RKO (cell line): Measurements from ENCODE around the gene GALNT16.
"Not testable (repeated sequence)": the region's sequence is repeated elsewhere in the genome, so short reads cannot be mapped to it uniquely, and the experiment has no call there.

Source experiments
- DNase-seq: peaks from one replicate; pipeline ENCODE4 v3.0.0-alpha.2; 2016; ENCODE audit warnings: low spot score

The GALNT16 gene

GRCh38 chr14:69259527-69260189 is at the start of gene GALNT16:
Gene GALNT16, plus strand, starts transcription at chr14:69260158. Its CDS starts 133 bp downstream, at chr14:69260291.
- DNase-seq: no peak

DNA sequence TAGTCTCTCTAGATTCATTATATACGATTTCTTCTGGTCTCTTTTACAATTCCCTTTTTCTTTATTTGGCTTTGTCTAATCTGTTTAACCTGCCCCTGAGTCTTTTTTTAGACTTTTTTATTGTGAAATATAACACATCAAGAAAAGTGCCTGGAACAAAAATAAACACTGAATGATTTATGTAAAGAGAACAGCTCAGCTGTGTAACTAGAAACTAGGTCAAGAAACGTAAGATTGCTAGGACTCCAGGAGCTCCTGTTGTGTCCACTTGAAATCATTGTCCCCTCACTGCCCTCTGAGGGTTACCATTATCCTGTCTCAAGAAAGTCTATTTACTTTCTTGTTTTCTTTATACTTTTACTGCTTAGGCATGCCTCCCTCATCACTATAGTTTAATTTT is 45.6 kb upstream of the GALNT16 start:
- DNase-seq: no peak

DNA sequence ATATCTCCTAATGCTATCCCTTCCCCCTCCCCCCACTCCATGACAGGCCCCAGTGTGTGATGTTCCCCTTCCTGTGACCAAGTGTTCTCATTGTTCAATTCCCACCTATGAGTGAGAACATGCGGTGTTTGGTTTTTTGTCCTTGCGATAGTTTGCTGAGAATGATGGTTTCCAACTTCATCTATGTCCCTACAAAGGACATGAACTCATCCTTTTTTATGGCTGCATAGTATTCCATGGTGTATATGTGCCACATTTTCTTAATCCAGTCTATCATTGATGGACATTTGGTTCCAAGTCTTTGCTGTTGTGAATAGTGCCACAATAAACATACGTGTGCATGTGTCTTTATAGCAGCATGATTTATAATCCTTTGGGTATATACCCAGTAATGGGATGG is 42.3 kb upstream of the GALNT16 start:
- DNase-seq: not testable (repeated sequence)

DNA sequence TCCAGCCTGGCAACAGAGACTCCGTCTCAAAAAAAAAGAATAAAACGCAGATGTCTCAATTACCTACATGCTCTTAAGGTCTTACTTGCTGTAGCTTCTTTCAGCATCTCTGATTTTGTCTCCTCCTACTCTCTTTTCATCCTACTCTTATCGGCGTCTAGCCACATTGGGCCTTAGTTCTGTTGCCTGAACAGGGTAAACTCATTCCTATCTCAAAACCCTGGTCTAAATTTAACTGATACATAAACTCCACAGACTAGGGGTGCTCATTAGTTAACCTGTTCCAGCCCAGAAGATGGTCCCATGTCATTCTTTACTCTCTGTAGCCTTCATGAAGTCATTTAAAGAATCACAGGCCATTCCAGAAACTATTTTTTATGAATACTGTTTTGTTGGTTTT is 35.0 kb upstream of the GALNT16 start:
- no peak for DNase-seq

GRCh38 chr14:69226178-69226577 is 33.8 kb upstream of the GALNT16 start:
- no peak for DNase-seq

DNA sequence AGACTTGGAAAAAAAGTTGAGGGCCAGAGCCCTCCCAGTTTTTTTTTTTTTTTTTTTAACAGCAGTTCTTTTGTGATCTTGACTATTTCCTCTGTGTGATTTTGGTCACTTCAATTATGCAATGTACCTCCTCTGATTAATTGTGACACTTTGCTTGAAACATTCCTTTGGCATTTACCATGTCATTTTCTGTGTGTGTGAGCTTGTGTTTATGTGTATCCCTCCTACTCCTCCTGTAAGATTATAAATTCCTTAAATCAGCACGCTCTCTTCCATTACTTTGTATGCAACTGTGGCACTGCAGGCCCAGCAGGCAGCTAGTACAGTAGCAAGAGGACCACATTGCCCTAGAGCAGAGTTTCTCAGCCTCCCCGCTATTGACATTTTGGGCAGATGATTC is 33.2 kb upstream of the GALNT16 start:
- peak; percentile 20 for DNase-seq

GRCh38 chr14:69231486-69231885 is 28.5 kb upstream of the GALNT16 start:
- no peak for DNase-seq

DNA sequence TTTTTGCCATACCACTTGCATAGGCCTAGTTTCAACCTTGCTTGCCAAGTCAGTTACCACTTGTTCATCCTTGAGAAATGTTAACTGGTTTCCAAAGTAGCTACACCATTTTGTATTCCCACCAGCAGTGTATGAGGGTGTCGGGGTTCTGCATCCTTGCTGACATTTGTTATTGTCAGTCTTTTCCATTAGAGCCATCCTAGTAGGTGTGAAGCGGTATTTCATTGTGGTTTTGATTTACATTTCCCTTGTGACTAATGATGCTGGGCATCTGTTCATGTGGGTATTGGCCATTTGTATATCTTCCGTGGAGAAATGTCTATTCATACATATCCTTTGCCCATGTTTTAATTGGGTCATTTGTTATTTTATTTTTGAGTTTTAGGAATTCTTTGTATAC is 27.6 kb upstream of the GALNT16 start:
- DNase-seq: no peak

- DNase-seq: no peak
Measured at GRCh38 chr14:69234106-69234505, 25.9 kb upstream of the GALNT16 start.

- DNase-seq: no peak
Measured at GRCh38 chr14:69235708-69236107, 24.2 kb upstream of the GALNT16 start.

DNA sequence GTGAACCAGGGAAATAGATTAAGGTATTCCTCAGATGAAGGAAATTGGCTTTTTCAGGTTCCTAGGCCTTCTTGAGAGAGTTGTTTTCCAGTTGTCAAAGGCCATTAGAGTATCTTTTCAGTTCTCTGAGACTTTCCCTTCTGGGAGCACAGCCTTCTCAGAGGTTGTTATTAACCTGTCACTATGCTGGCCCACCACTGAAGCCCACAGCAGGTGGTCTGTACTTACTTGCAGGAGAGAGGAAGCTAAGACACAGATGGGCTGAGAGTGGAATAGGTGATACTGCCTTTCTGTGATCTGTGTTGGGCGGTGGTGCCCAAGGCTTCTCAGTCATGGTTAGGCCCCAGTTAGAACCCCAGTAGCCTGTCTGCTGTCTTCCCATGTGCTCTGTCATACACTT is 22.8 kb upstream of the GALNT16 start:
- no peak for DNase-seq

- DNase-seq: no peak
Measured at GRCh38 chr14:69237584-69237983, 22.4 kb upstream of the GALNT16 start.

DNA sequence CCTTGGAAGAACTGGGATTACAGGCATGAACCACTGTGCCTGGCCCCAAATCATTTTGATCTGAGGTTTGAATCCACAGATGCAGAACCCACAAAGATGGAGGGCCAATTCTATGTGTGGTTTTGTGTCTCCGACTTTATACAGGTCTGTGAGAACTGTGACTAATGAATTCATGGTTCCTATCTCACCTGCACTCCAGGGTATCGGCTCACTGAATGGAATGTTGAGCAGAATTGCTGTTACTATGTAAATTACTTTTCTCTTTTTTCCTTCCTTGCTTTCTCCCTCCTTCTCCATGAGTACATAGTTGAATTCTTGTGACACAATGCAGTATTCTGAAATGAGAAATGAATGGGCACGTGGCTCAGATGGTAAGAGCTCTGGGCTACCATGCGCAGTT is 21.1 kb upstream of the GALNT16 start:
- DNase-seq: no peak

GRCh38 chr14:69240527-69241173 is 19.3 kb upstream of the GALNT16 start:
- DNase-seq: no peak

GRCh38 chr14:69241577-69241976 is 18.4 kb upstream of the GALNT16 start:
- DNase-seq: no peak

DNA sequence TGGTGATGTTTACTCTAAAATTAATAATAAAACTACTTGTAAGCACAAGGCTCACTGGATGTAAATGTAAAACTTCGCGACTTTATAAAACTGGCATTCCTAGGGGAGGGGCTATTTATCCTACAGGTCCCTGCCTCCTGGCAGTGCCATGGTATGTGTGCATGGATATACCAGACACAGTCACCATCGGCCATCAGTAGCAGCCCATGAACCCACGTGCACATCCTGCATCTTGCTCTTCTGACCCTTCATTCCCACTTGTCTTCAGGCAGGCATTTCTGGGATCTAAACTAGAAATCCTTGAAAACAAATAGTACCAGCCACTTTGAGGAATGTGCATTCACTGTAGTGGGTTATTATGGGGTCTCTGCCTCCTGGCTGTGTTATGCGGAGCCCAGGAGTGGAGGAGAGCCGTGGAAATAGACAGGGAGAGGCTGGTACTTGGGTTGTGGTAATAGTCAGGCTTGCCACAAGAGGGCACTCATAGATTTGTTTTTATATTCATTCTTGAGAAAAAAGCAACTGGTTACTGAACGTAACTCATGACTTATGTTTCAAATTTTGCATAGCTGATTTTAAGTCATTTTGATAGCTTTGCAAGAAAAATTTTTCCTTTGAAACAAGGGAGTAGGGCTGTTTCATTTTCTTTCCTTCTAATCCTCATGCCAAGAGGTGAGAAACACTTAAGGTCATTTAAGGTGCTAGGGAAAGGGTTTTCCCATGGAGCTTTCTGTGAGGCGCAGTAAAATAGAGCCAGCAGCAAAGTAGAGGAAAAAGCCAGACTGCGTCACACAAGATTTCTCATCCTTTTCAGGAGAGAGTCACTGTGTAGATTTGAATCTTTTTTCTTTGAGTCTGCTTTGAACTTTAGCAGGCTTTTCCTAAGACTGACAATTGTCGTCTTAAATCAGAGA is 17.4 kb upstream of the GALNT16 start:
- peak; percentile 75 for DNase-seq

DNA sequence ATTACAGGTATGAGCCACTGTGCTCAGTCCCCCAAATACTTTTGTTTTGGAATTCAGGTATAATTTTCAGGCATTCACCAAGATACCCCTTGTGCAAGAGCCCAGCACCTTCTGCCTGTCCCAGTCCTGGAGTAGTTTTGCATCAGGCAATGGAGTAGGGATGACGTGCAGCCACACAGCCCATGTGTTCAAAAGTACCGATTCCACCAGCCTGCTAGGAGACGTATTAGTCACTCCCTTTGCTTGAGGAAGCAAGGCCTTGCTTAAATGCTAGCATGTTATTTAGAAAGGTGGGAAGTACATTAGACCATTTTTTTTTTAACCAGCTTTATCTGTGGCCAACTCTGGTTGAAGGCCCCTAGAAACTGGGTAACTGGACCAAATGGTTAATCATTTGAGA is 15.0 kb upstream of the GALNT16 start:
- no peak for DNase-seq

DNA sequence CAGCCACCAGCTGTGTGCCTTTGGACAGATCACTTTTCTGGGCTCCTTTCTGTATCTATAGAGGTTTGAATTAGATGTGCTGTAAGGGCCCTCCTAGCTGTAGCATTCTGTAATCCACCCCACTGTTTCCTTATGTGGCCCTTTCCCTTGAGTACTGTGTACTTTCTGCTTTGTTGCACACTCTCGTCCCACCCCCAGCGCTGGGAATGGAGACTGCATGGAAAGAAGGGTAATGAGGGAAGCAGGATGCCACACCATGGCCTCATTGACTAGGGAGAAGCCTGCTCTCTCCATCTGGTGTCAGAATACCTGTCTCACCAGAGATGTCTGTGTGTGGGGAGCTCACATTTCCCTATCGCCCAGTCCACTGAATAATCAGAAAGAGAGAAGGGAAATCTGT is 13.6 kb upstream of the GALNT16 start:
- DNase-seq: no peak

DNA sequence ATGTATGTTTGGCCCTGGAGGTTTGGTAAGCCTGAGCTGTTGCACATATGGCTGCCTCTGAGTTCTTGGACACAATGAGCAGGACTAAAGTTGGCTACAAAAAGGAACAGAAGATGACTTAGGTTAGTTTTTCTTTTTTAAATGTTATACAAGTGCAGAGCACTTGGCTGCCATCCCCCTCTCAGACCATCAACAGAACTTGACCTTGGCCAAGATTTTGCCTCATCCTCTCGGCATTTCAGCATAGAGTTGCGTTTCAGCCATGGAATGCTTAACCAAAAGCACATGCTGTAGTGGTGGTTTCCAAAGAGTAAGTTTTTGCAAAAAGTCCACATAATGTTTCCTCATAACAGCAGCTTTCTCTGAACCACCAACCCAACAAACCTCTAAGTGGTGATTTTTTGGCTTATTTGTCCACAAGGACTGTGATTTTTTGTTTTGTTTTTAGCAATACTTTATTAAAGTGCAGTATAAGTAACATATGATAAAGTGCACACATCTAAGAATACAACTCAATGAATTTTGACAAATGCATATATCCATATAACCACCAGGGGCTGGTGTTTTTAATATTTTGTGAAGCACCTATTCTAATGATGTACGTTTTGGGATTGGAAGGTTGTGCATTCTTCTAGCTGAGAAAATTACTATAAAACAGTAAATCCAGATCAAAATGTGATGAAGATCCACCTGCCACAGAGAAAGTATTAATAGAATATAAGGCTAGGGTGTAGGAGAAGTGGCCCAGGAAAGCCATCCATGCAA is 12.1 kb upstream of the GALNT16 start:
- DNase-seq: no peak

- no peak for DNase-seq
Measured at GRCh38 chr14:69249603-69250002, 10.4 kb upstream of the GALNT16 start.

GRCh38 chr14:69252851-69253250 is 7.1 kb upstream of the GALNT16 start:
- DNase-seq: no peak

DNA sequence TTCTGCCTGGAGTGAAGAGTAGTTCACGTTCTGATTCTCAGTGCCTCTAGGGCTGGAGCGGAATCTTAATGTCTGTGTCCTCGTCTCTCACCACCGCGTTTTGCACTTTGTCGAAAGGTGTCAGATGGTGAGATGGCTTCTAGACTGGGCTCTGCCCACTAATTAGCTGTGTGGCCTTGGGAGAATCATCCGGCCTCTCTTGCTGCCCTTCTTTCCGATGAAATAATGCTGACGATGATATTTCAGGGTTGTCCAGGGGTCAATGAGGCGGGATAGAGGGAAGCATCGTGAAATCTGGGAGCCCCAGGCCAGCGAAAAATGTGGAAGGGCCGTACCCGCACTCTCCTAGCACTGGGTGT is 811 bp upstream of the GALNT16 start:
- DNase-seq: no peak
